ENCODE measurements around the gene ZNF367.

The ZNF367 gene

GRCh38 chr9:96418083-96418919, at the start of gene ZNF367:
Gene ZNF367 (minus strand): TSS chr9:96418370. CDS start chr9:96418032, 338 bp downstream.
- DNase-seq (ENCODE audit: low spot score) = peak; percentile 97

- DNase-seq (ENCODE audit: low spot score) = no peak
Observed at GRCh38 chr9:96467784-96468183, 49.6 kb upstream of the ZNF367 start.

- no peak for DNase-seq (ENCODE audit: low spot score)
Observed at GRCh38 chr9:96464426-96464825, 46.3 kb upstream of the ZNF367 start.

- DNase-seq (ENCODE audit: low spot score) = no peak
Observed at GRCh38 chr9:96462541-96462940, 44.4 kb upstream of the ZNF367 start.

- DNase-seq (ENCODE audit: low spot score) = no peak
Observed at GRCh38 chr9:96461336-96461735, 43.2 kb upstream of the ZNF367 start.

GRCh38 chr9:96460882-96461281, 42.7 kb upstream of the ZNF367 start:
- DNase-seq (ENCODE audit: low spot score) = peak; percentile 70

- peak; percentile 55 for DNase-seq (ENCODE audit: low spot score)
Observed at GRCh38 chr9:96460470-96460869, 42.3 kb upstream of the ZNF367 start.

- DNase-seq (ENCODE audit: low spot score) = no peak
Observed at GRCh38 chr9:96459268-96460007, 41.3 kb upstream of the ZNF367 start.

GRCh38 chr9:96458226-96458625, 40.1 kb upstream of the ZNF367 start:
- no peak for DNase-seq (ENCODE audit: low spot score)

- no peak for DNase-seq (ENCODE audit: low spot score)
Observed at GRCh38 chr9:96457266-96457665, 39.1 kb upstream of the ZNF367 start.

GRCh38 chr9:96453625-96454024, 35.5 kb upstream of the ZNF367 start:
- peak; percentile 60 for DNase-seq (ENCODE audit: low spot score)

- peak; percentile 24 for DNase-seq (ENCODE audit: low spot score)
Observed at GRCh38 chr9:96450613-96451528, 32.7 kb upstream of the ZNF367 start.

- DNase-seq (ENCODE audit: low spot score) = peak; percentile 98
Observed at GRCh38 chr9:96449845-96450612, 31.9 kb upstream of the ZNF367 start, which contains the start of gene HABP4. Gene HABP4 (plus strand): TSS chr9:96450169. CDS start chr9:96450280, 111 bp downstream.

GRCh38 chr9:96449523-96449844, 31.3 kb upstream of the ZNF367 start:
- DNase-seq (ENCODE audit: low spot score) = peak; percentile 21

GRCh38 chr9:96448546-96449170, 30.5 kb upstream of the ZNF367 start:
- no peak for DNase-seq (ENCODE audit: low spot score)

- DNase-seq (ENCODE audit: low spot score) = no peak
Observed at GRCh38 chr9:96447406-96447805, 29.2 kb upstream of the ZNF367 start.

GRCh38 chr9:96442491-96442890, 24.3 kb upstream of the ZNF367 start:
- DNase-seq (ENCODE audit: low spot score) = no peak

GRCh38 chr9:96441798-96442445, 23.8 kb upstream of the ZNF367 start:
- DNase-seq (ENCODE audit: low spot score) = no peak

GRCh38 chr9:96440671-96441199, 22.6 kb upstream of the ZNF367 start:
- DNase-seq (ENCODE audit: low spot score) = no peak

- no peak for DNase-seq (ENCODE audit: low spot score)
Observed at GRCh38 chr9:96437454-96437853, 19.3 kb upstream of the ZNF367 start.
